OCI-LY1 (cell line): ENCODE measurements around the gene GPR137B.

Experiments
- EZH2 ChIP-seq: fragments of 200-600 bp; sonication (generic), shearing (Covaris generic); IDR thresholded peaks from 2 replicates; pipeline ENCODE4 v1.8.0; 2017; ENCODE audit warnings: borderline replicate concordance, mixed run types, mild to moderate bottlenecking, antibody characterized with exemption, low read length, moderate library complexity, mixed read lengths
- TF ChIP-seq, protein P1 (sequence below): fragments of 200-600 bp; sonication (generic), shearing (Covaris generic); IDR thresholded peaks from 2 replicates; pipeline ENCODE4 v1.5.1; 2017; ENCODE audit warnings: mild to moderate bottlenecking, antibody characterized with exemption, low read length, moderate library complexity, mixed read lengths

DNA sequence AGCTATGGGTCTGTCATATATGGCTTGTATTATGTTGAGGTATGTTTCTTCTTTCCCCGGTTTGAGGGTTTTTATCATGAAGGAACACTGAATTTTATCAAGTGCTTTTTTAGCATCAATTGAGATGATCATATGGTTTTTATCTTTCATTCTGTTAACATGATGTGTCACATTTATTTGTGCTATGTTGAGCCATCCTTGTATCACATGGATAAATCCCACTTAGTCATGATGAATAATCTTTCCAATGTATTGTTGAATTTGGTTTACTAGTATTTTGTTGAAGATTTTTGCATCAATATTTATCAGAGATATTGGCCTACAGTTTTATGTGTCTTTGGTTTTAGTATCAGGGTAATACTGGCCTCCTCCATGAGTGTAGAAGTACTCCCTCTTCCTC, 61.7 kb downstream of the GPR137B start:
- TF ChIP-seq, protein P1, sequence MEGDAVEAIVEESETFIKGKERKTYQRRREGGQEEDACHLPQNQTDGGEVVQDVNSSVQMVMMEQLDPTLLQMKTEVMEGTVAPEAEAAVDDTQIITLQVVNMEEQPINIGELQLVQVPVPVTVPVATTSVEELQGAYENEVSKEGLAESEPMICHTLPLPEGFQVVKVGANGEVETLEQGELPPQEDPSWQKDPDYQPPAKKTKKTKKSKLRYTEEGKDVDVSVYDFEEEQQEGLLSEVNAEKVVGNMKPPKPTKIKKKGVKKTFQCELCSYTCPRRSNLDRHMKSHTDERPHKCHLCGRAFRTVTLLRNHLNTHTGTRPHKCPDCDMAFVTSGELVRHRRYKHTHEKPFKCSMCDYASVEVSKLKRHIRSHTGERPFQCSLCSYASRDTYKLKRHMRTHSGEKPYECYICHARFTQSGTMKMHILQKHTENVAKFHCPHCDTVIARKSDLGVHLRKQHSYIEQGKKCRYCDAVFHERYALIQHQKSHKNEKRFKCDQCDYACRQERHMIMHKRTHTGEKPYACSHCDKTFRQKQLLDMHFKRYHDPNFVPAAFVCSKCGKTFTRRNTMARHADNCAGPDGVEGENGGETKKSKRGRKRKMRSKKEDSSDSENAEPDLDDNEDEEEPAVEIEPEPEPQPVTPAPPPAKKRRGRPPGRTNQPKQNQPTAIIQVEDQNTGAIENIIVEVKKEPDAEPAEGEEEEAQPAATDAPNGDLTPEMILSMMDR: no peak
- TF ChIP-seq EZH2: no peak
